ENCODE measurements around the gene ASAH2B.
"Not testable (repeated sequence)": the region's sequence is repeated elsewhere in the genome, so short reads cannot be mapped to it uniquely, and the experiment has no call there.

DNA sequence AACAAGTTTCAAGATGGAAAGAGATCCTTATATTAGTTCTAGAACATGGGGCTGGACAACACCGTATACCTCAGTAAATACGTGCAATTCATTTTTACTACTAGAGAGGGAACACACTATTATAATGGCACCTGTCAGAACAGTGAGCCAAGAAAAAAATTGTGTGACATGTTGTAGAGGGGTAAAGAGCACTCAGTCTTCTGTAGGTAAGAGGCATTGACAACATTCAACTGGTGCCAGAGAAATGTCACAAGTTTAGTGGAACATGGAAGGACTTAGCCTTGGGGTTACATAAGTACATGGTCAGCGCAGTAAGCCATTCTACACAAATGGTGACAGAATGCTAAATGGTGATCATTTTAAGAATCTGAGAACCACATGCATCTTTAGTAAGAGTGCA is 32.3 kb downstream of the ASAH2B start:
- not testable (repeated sequence) for TF ChIP-seq POLR2A (IDR thresholded peaks at IDR 0.05)
- TF ChIP-seq, protein P1, sequence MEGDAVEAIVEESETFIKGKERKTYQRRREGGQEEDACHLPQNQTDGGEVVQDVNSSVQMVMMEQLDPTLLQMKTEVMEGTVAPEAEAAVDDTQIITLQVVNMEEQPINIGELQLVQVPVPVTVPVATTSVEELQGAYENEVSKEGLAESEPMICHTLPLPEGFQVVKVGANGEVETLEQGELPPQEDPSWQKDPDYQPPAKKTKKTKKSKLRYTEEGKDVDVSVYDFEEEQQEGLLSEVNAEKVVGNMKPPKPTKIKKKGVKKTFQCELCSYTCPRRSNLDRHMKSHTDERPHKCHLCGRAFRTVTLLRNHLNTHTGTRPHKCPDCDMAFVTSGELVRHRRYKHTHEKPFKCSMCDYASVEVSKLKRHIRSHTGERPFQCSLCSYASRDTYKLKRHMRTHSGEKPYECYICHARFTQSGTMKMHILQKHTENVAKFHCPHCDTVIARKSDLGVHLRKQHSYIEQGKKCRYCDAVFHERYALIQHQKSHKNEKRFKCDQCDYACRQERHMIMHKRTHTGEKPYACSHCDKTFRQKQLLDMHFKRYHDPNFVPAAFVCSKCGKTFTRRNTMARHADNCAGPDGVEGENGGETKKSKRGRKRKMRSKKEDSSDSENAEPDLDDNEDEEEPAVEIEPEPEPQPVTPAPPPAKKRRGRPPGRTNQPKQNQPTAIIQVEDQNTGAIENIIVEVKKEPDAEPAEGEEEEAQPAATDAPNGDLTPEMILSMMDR (IDR thresholded peaks at IDR 0.05 in 4 of 5, conservative IDR thresholded peaks at IDR 0.05 in 1 of 5): not testable (repeated sequence)

Measured in gastrocnemius medialis (tissue), 4 donors.